Esophagus squamous epithelium (tissue), 4 donors: Measurements from ENCODE around the gene LRRIQ4.

ENCODE experiments used
- POLR2A ChIP-seq, 4 donors: fragments of 450-650 bp; IDR thresholded peaks; one replicate each; pipeline ENCODE4 v1.6.1; 2017; ENCODE audit warnings: antibody characterized with exemption in 4 of 4, mild to moderate bottlenecking in 4 of 4, moderate library complexity in 3 of 4
- TF ChIP-seq, protein P1 (sequence below), 6 experiments: fragments of 450-650 bp in 4 of 6; fragments of 200-600 bp in 2 of 6; sonication (generic) in 2 of 6; IDR thresholded peaks; one replicate each; pipeline ENCODE4 v1.5.1; 2016 to 2019; ENCODE audit warnings: antibody characterized with exemption in 6 of 6, mild to moderate bottlenecking in 4 of 6, moderate library complexity in 4 of 6

DNA sequence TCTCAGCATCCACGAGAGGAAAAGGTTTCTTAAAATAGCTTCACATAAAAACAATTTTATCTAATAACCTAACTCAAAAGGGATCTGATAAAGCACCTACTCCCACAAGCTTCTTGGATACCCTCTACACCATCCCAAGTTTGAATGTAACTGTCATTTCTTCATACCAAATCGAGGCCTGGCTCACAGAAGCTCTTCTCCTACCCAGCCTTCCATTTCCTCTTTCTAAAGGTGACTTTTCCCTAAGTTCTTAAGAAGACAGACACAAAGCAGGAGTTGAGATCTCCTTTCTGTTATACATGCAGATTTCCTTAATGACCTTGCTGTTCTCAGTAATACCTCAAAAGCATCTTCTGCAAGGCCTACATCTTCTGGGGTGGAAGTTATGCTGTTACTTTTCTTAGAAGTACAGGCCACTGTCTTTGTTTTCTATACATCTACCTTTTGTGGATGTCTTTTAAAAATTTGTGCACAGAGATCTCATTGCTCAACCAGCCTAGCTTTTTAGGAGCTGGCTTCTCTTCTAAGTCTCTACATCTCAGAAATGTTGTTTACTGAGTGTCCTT, 3.4 kb upstream of the LRRIQ4 start:
- TF ChIP-seq, protein P1, sequence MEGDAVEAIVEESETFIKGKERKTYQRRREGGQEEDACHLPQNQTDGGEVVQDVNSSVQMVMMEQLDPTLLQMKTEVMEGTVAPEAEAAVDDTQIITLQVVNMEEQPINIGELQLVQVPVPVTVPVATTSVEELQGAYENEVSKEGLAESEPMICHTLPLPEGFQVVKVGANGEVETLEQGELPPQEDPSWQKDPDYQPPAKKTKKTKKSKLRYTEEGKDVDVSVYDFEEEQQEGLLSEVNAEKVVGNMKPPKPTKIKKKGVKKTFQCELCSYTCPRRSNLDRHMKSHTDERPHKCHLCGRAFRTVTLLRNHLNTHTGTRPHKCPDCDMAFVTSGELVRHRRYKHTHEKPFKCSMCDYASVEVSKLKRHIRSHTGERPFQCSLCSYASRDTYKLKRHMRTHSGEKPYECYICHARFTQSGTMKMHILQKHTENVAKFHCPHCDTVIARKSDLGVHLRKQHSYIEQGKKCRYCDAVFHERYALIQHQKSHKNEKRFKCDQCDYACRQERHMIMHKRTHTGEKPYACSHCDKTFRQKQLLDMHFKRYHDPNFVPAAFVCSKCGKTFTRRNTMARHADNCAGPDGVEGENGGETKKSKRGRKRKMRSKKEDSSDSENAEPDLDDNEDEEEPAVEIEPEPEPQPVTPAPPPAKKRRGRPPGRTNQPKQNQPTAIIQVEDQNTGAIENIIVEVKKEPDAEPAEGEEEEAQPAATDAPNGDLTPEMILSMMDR (IDR thresholded peaks at IDR 0.05) = no peak
- TF ChIP-seq POLR2A (IDR thresholded peaks at IDR 0.05) = no peak
